ENCODE data around the gene ATP11A. TPM values are rescaled to one million over a fixed set of nuclear protein-coding genes. Genes with fewer than 3 reads are reported as not detected.
A peak's percentile ranks its signal among the peaks of the same experiment; 100 is the strongest.

ATP11A gene
- total and polyA plus RNA-seq, 10 of the 15 experiments (the other 5 are each of a cell fraction or from before 2014, with no cell fraction given) = 1.4 to 69.6 (median 14.4) TPM

DNA sequence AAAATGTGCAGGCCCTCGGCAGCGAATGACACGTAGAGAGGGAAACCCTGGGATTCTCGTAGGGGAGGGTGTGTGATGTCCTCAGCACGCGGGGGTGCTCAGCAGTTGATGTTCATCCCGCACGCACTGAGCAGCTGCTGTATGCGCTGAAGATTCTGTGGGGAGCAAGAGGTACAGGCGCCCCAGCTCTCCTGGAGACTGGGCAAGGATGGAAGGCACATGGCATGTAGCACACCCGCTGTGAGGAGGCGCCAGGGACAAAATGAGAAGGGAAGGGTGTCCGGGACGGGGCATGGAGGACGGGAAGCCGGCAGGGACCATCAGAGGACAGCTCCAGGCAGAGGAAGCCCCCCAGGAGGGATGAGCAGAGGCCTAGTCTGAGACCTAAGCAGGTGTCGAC, 15.4 kb downstream of the ATP11A start:
- ATAC-seq = no peak

DNA sequence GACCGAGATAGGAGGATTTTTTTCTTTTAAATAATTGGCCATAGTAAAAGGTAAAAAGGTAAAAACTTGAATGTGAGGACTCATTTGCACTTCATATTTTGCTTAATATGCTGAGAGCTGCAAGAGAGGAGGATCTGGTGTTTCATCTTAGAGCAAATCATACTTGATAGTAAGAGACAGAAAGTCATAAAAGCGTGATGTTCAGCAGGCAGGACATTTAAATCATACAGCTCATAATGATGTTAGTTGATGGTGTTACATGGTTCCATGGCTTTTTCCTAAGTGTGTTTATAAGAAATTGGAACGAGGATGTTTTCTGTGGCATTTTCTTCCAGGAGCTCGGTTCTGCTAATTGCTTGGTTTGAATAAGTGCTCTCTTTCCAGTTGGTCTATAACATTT, 16.3 kb downstream of the ATP11A start:
- Histone ChIP-seq H3K9me3 (replicated peaks; ENCODE audit: control insufficient read depth, insufficient read depth, low read length) (no peaks in the 10 kb centered on the region), H3K4me3 (no peak overlapping the region), H3K27ac (ENCODE audit: control insufficient read depth, insufficient read depth) (no peak overlapping the region), H3K4me2 (ENCODE audit: control insufficient read depth, insufficient read depth) (no peak overlapping the region), H2AFZ (ENCODE audit: control insufficient read depth, low read depth, low read length) (no peak overlapping the region), H3K79me2 (ENCODE audit: control insufficient read depth, insufficient read depth, low read length) (peaks cover 11% of the 10 kb centered on the region), H3K9ac (ENCODE audit: control insufficient read depth, insufficient read depth, low read length) (no peak overlapping the region), H4K20me1 (ENCODE audit: control insufficient read depth, insufficient read depth) (no peaks in the 10 kb centered on the region; the same call in 1 of the 2 replicates), H3K27me3 (replicated peaks in 1 of 2; ENCODE audit: control insufficient read depth in 2 of 2, insufficient read depth in 2 of 2, low read length in 1 of 2) (no peaks in the 10 kb centered on the region), H3K36me3 (ENCODE audit: control insufficient read depth in 2 of 2, insufficient read depth in 2 of 2, low read length in 1 of 2) (peaks cover 0 to 2% of the 10 kb centered on the region in 2 experiments; a peak in 1 of 4 replicates), H3K4me1 (ENCODE audit: control insufficient read depth, insufficient read depth, low read length) (no peaks in the 10 kb centered on the region)
- 95% methylated on average over 4 of the region's 4 CpGs for WGBS (ENCODE audit: insufficient coverage, insufficient replicate concordance, low lambda C conversion rate, missing lambda C conversion rate)
- SMC1A ChIA-PET (ENCODE audit: uncharacterized antibody, unreplicated experiment) = interaction anchor here (0.8 to 2.7 kb wide), 4 partner anchors 12 to 168 kb away, joined by 3 to 10 read pairs (median 4); no protein-coding TSS in a partner anchor
- CTCF ChIA-PET = interaction anchor here (0.7 to 0.9 kb wide), 2 partner anchors 11 to 188 kb away, joined by 3 read pairs; no protein-coding TSS in a partner anchor
- ATAC-seq = no peak
- no TSS peak for BruUV-seq (replicated peaks)
- POLR2A ChIA-PET = no interaction called here
- DNase-seq (ENCODE audit: low read depth, low spot score) = no peak
- intact Hi-C loops (cut with micrococcal nuclease; ENCODE audit: unreplicated experiment) = no loop called here
- RAD21 ChIA-PET (ENCODE audit: unreplicated experiment) = no interaction called here
- peak; percentile 66 for FAIRE-seq
- in situ Hi-C loops (cut with MboI) = no loop called here
- TF ChIP-seq ZNF384 (IDR thresholded peaks at IDR 0.05; ENCODE audit: borderline replicate concordance, low read depth, low read length) = no peak
- TF ChIP-seq YY1 (IDR thresholded peaks at IDR 0.05; ENCODE audit: low read depth, low read length) = no peak
- TF ChIP-seq MTA2 (IDR thresholded peaks at IDR 0.05; ENCODE audit: low read depth) = no peak
- no peak for TF ChIP-seq JUND (IDR thresholded peaks at IDR 0.05; ENCODE audit: low read depth, low read length)
- no peak for TF ChIP-seq RUNX3 (IDR thresholded peaks at IDR 0.05; ENCODE audit: low read length)
- no peak for TF ChIP-seq RAD21 (IDR thresholded peaks at IDR 0.05; ENCODE audit: insufficient read depth, low read depth, low read length)
- TF ChIP-seq IKZF2 (IDR thresholded peaks at IDR 0.05) = no peak
- TF ChIP-seq KLF5 (IDR thresholded peaks at IDR 0.05; ENCODE audit: partially characterized antibody) = no peak
- TF ChIP-seq, protein P1, sequence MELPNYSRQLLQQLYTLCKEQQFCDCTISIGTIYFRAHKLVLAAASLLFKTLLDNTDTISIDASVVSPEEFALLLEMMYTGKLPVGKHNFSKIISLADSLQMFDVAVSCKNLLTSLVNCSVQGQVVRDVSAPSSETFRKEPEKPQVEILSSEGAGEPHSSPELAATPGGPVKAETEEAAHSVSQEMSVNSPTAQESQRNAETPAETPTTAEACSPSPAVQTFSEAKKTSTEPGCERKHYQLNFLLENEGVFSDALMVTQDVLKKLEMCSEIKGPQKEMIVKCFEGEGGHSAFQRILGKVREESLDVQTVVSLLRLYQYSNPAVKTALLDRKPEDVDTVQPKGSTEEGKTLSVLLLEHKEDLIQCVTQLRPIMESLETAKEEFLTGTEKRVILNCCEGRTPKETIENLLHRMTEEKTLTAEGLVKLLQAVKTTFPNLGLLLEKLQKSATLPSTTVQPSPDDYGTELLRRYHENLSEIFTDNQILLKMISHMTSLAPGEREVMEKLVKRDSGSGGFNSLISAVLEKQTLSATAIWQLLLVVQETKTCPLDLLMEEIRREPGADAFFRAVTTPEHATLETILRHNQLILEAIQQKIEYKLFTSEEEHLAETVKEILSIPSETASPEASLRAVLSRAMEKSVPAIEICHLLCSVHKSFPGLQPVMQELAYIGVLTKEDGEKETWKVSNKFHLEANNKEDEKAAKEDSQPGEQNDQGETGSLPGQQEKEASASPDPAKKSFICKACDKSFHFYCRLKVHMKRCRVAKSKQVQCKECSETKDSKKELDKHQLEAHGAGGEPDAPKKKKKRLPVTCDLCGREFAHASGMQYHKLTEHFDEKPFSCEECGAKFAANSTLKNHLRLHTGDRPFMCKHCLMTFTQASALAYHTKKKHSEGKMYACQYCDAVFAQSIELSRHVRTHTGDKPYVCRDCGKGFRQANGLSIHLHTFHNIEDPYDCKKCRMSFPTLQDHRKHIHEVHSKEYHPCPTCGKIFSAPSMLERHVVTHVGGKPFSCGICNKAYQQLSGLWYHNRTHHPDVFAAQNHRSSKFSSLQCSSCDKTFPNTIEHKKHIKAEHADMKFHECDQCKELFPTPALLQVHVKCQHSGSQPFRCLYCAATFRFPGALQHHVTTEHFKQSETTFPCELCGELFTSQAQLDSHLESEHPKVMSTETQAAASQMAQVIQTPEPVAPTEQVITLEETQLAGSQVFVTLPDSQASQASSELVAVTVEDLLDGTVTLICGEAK (IDR thresholded peaks at IDR 0.05; ENCODE audit: borderline replicate concordance) = no peak

More for the DNA sequence above, 15.4 kb downstream of the ATP11A start:
- no peak overlapping the region for H3K4me3 ChIP-seq
- H3K4me1 ChIP-seq (ENCODE audit: control insufficient read depth, insufficient read depth, low read length) = no peaks in the 10 kb centered on the region
- FAIRE-seq (no peak), DNase-seq (ENCODE audit: low read depth, low spot score) (no peak)
- ChIA-PET RAD21 (ENCODE audit: unreplicated experiment) (no interaction called here), SMC1A (ENCODE audit: uncharacterized antibody, unreplicated experiment) (interaction anchor here (1.6 to 2.7 kb wide), 2 partner anchors 11 to 169 kb away, joined by 4 to 10 read pairs; no protein-coding TSS in a partner anchor), CTCF (no interaction called here), POLR2A (no interaction called here)
- no peaks in the 10 kb centered on the region for H3K27me3 ChIP-seq (replicated peaks in 1 of 2; ENCODE audit: control insufficient read depth in 2 of 2, insufficient read depth in 2 of 2, low read length in 1 of 2)
- no peak overlapping the region for H3K27ac ChIP-seq (ENCODE audit: control insufficient read depth, insufficient read depth)
- H2AFZ ChIP-seq (ENCODE audit: control insufficient read depth, low read depth, low read length) = no peak overlapping the region
- intact Hi-C loops (cut with micrococcal nuclease; ENCODE audit: unreplicated experiment) (no loop called here), in situ Hi-C loops (cut with MboI) (no loop called here)
- BruUV-seq (replicated peaks) = no TSS peak
- 96% methylated on average over 17 of the region's 17 CpGs for WGBS (ENCODE audit: insufficient coverage, insufficient replicate concordance, low lambda C conversion rate, missing lambda C conversion rate)
- H3K36me3 ChIP-seq (ENCODE audit: control insufficient read depth in 2 of 2, insufficient read depth in 2 of 2, low read length in 1 of 2) = peaks cover 0 to 2% of the 10 kb centered on the region in 2 experiments; a peak in 1 of 4 replicates
- H3K9ac ChIP-seq (ENCODE audit: control insufficient read depth, insufficient read depth, low read length) = no peak overlapping the region
- no peak overlapping the region for H3K4me2 ChIP-seq (ENCODE audit: control insufficient read depth, insufficient read depth)
- H4K20me1 ChIP-seq (ENCODE audit: control insufficient read depth, insufficient read depth) = no peaks in the 10 kb centered on the region; the same call in 1 of the 2 replicates
- TF ChIP-seq ZNF24 (IDR thresholded peaks at IDR 0.05) = no peak
- peaks cover 15% of the 10 kb centered on the region for H3K79me2 ChIP-seq (ENCODE audit: control insufficient read depth, insufficient read depth, low read length)
- no peaks in the 10 kb centered on the region for H3K9me3 ChIP-seq (replicated peaks; ENCODE audit: control insufficient read depth, insufficient read depth, low read length)

All from GM12878 (cell line).